Loucy (cell line): ENCODE measurements around the gene ARHGAP5.

ENCODE experiments used
- EZH2phosphoT487 ChIP-seq: fragments of 200-600 bp; IDR thresholded peaks from 2 replicates; pipeline ENCODE4 v1.6.1; 2018; ENCODE audit warnings: antibody characterized with exemption, mild to moderate bottlenecking, moderate library complexity, borderline replicate concordance
- TF ChIP-seq, protein P1 (sequence below): fragments of 200-600 bp; sonication (generic); conservative IDR thresholded peaks from 2 replicates; pipeline ENCODE4 v1.5.1; 2014; ENCODE audit warnings: mild to moderate bottlenecking, antibody characterized with exemption, low read length

DNA sequence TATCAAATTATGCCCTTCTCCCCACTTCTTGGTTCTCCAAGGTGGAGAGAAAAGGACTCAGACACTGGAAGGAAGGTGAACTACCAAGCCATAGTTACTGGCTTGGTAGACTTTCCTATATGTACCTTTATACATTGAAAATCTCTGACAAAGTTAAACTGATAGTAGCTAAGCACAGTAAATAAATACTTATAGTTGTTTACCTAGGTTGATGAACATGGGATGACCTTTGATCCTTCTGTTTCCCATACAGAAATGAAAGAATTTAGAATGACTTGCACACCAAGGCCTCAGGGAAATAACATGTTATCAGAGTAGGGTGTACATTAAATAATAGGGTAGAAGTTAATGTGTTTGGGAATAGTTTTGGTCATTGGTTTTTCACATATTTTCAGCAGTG is 6.7 kb downstream of the ARHGAP5 start:
- TF ChIP-seq, protein P1, sequence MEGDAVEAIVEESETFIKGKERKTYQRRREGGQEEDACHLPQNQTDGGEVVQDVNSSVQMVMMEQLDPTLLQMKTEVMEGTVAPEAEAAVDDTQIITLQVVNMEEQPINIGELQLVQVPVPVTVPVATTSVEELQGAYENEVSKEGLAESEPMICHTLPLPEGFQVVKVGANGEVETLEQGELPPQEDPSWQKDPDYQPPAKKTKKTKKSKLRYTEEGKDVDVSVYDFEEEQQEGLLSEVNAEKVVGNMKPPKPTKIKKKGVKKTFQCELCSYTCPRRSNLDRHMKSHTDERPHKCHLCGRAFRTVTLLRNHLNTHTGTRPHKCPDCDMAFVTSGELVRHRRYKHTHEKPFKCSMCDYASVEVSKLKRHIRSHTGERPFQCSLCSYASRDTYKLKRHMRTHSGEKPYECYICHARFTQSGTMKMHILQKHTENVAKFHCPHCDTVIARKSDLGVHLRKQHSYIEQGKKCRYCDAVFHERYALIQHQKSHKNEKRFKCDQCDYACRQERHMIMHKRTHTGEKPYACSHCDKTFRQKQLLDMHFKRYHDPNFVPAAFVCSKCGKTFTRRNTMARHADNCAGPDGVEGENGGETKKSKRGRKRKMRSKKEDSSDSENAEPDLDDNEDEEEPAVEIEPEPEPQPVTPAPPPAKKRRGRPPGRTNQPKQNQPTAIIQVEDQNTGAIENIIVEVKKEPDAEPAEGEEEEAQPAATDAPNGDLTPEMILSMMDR = no peak
- TF ChIP-seq EZH2phosphoT487 = no peak
